ENCODE measurements around the gene DNMT3A. TPM values are rescaled to one million over a fixed set of nuclear protein-coding genes. Genes with fewer than 3 reads are reported as not detected.

The DNMT3A gene
- total and polyA plus RNA-seq, 2 experiments from 2014 or later, result 47.2 to 80.4 TPM

DNA sequence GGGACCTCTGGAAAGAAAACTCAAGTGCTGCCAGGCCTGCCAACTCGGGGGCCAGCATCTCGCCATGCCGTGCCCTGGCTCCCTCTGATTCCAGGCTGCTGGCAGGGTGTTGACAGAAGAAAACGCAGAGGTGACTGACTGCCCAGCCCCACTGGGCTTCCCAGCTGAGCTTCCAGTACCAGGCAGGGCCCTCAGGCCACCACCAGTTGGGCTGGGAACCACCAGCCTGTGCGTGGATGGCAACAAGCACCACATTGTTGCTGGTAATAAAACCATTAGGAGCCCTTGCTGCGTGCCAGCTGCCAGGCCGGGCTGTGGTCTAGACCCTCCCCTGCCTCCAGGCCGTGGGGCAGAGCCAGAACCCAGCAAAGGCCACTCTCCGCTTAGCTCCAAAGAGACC lies 9.2 kb downstream of the DNMT3A start (continued):
- TF ChIP-seq, protein P1, sequence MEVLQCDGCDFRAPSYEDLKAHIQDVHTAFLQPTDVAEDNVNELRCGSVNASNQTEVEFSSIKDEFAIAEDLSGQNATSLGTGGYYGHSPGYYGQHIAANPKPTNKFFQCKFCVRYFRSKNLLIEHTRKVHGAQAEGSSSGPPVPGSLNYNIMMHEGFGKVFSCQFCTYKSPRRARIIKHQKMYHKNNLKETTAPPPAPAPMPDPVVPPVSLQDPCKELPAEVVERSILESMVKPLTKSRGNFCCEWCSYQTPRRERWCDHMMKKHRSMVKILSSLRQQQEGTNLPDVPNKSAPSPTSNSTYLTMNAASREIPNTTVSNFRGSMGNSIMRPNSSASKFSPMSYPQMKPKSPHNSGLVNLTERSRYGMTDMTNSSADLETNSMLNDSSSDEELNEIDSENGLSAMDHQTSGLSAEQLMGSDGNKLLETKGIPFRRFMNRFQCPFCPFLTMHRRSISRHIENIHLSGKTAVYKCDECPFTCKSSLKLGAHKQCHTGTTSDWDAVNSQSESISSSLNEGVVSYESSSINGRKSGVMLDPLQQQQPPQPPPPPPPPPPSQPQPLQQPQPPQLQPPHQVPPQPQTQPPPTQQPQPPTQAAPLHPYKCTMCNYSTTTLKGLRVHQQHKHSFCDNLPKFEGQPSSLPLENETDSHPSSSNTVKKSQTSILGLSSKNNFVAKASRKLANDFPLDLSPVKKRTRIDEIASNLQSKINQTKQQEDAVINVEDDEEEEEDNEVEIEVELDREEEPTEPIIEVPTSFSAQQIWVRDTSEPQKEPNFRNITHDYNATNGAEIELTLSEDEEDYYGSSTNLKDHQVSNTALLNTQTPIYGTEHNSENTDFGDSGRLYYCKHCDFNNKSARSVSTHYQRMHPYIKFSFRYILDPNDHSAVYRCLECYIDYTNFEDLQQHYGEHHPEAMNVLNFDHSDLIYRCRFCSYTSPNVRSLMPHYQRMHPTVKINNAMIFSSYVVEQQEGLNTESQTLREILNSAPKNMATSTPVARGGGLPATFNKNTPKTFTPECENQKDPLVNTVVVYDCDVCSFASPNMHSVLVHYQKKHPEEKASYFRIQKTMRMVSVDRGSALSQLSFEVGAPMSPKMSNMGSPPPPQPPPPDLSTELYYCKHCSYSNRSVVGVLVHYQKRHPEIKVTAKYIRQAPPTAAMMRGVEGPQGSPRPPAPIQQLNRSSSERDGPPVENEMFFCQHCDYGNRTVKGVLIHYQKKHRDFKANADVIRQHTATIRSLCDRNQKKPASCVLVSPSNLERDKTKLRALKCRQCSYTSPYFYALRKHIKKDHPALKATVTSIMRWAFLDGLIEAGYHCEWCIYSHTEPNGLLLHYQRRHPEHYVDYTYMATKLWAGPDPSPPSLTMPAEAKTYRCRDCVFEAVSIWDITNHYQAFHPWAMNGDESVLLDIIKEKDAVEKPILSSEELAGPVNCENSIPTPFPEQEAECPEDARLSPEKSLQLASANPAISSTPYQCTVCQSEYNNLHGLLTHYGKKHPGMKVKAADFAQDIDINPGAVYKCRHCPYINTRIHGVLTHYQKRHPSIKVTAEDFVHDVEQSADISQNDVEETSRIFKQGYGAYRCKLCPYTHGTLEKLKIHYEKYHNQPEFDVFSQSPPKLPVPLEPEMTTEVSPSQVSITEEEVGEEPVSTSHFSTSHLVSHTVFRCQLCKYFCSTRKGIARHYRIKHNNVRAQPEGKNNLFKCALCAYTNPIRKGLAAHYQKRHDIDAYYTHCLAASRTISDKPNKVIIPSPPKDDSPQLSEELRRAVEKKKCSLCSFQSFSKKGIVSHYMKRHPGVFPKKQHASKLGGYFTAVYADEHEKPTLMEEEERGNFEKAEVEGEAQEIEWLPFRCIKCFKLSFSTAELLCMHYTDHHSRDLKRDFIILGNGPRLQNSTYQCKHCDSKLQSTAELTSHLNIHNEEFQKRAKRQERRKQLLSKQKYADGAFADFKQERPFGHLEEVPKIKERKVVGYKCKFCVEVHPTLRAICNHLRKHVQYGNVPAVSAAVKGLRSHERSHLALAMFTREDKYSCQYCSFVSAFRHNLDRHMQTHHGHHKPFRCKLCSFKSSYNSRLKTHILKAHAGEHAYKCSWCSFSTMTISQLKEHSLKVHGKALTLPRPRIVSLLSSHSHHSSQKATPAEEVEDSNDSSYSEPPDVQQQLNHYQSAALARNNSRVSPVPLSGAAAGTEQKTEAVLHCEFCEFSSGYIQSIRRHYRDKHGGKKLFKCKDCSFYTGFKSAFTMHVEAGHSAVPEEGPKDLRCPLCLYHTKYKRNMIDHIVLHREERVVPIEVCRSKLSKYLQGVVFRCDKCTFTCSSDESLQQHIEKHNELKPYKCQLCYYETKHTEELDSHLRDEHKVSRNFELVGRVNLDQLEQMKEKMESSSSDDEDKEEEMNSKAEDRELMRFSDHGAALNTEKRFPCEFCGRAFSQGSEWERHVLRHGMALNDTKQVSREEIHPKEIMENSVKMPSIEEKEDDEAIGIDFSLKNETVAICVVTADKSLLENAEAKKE (CRISPR knock-in tag; IDR thresholded peaks at IDR 0.05), result no peak
- TF ChIP-seq EZH2phosphoT487 (IDR thresholded peaks at IDR 0.05; ENCODE audit: unreplicated experiment) (no peak), STAT1 (IDR thresholded peaks at IDR 0.05; ENCODE audit: unreplicated experiment) (no peak), NANOG (IDR thresholded peaks at IDR 0.05; ENCODE audit: borderline replicate concordance) (no peak)
- TF ChIP-seq, protein P2, sequence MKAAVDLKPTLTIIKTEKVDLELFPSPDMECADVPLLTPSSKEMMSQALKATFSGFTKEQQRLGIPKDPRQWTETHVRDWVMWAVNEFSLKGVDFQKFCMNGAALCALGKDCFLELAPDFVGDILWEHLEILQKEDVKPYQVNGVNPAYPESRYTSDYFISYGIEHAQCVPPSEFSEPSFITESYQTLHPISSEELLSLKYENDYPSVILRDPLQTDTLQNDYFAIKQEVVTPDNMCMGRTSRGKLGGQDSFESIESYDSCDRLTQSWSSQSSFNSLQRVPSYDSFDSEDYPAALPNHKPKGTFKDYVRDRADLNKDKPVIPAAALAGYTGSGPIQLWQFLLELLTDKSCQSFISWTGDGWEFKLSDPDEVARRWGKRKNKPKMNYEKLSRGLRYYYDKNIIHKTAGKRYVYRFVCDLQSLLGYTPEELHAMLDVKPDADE (IDR thresholded peaks at IDR 0.05), result no peak

DNA sequence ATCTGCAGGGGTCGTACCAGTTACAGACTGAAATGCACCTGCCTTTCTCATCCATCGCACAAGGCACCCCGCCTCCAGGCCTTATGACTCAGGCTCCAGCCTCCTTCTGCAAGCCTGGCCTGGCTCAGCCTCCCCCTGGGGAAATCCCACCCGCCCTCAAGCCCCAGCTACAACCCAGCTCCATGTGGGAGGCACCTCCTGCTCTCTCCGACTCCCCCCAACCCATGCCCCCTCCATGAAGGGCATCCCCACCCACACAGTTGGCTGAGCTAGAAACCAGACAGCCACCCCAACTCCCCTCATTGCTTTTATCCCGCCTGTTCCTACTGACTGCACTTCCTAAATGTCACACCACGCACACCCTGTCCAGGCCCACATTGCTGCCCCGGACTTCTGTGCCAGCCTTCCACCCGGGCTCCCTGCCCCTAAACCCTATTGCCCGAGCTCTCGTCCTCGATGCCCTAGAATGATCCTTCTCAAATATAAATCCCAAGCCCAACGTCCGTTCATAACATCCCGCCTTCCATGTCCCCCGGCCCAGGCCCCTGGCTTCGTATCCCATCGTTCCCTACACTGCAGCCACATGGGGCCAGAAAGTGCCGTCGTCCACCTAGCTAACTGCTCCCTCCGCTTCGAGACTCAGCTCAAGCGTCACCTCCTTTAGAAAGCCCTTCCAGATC lies 9.9 kb downstream of the DNMT3A start:
- Histone ChIP-seq H3K4me1 (ENCODE audit: insufficient read depth) (peaks cover 37% of the 10 kb centered on the region), H3K79me2 (replicated peaks; ENCODE audit: insufficient read depth) (0 out of 2 replicates have a peak, but pooled peaks cover 4% of the 10 kb centered on the region), H2AFZ (no peak overlapping the region), H3K27ac (ENCODE audit: low read depth) (no peak overlapping the region), H3K36me3 (ENCODE audit: insufficient read depth) (no peaks in the 10 kb centered on the region), H4K20me1 (replicated peaks; ENCODE audit: insufficient read depth) (no peaks in the 10 kb centered on the region; the same call in 1 of the 2 replicates), H3K9me2 (ENCODE audit: insufficient read depth) (no peaks in the 10 kb centered on the region), H3K4me3 (no peak overlapping the region), H3F3A (replicated peaks; ENCODE audit: low read depth) (0 out of 2 replicates have a peak, but pooled peaks cover 1% of the 10 kb centered on the region), H3K27me3 (ENCODE audit: insufficient read depth) (no peaks in the 10 kb centered on the region), H3K4me2 (no peak overlapping the region)
- DNase-seq (ENCODE audit: low spot score) (no peak), ATAC-seq (no peak)
- H3K36me3 Mint-ChIP-seq (ENCODE audit: low read depth), result peaks cover 7% of the 10 kb centered on the region
- peaks cover 21% of the 10 kb centered on the region for H3K27me3 Mint-ChIP-seq (ENCODE audit: insufficient read depth, low read depth, poor library complexity)
- H3K4me3 Mint-ChIP-seq, result no peak overlapping the region; the same call in 2 of the 3 replicates
- peaks cover 40% of the 10 kb centered on the region for H3K4me1 Mint-ChIP-seq
- H3K9me3 Mint-ChIP-seq, result peaks cover 6% of the 10 kb centered on the region; the same call in 2 of the 3 replicates
- H3K27ac Mint-ChIP-seq, result no peak overlapping the region
- TF ChIP-seq POLR2AphosphoS5 (IDR thresholded peaks at IDR 0.05; ENCODE audit: low read depth) (no peak), ZNF114 (CRISPR knock-in tag; IDR thresholded peaks at IDR 0.05) (no peak), JUNB (IDR thresholded peaks at IDR 0.05; ENCODE audit: unreplicated experiment) (no peak), STAT1 (IDR thresholded peaks at IDR 0.05; ENCODE audit: unreplicated experiment) (no peak)
- TF ChIP-seq, protein P1 (CRISPR knock-in tag; IDR thresholded peaks at IDR 0.05), result no peak

All from GM23338 (cell line).